ENCODE results near the gene CCDC116.
A peak's percentile ranks its signal among the peaks of the same experiment; 100 is the strongest.

The CCDC116 gene

GRCh38 chr22:21652010-21652546, 19.5 kb downstream of the CCDC116 start:
- peak; percentile 55; the same call in 1 of the 2 replicates for TF ChIP-seq SIN3A (IDR thresholded peaks at IDR 0.05; ENCODE audit: borderline replicate concordance, insufficient read depth, low read length)
- peak; percentile 78; the same call in 1 of the 2 replicates for TF ChIP-seq TAF1 (IDR thresholded peaks at IDR 0.05; ENCODE audit: borderline replicate concordance, insufficient read depth, low read length)
- TF ChIP-seq POLR2AphosphoS5 (IDR thresholded peaks at IDR 0.05; ENCODE audit: low read depth, low read length) = peak; percentile 67; the same call in 1 of the 2 replicates
- TF ChIP-seq FOXP2 (optimal IDR thresholded peaks at IDR 0.05; ENCODE audit: borderline replicate concordance, extremely low read depth, extremely low read length, insufficient read depth) = no peak

- TF ChIP-seq SIN3A (IDR thresholded peaks at IDR 0.05; ENCODE audit: borderline replicate concordance, insufficient read depth, low read length) (no peak), TAF1 (IDR thresholded peaks at IDR 0.05; ENCODE audit: borderline replicate concordance, insufficient read depth, low read length) (no peak), REST (IDR thresholded peaks at IDR 0.05; ENCODE audit: insufficient read depth in 1 of 2, low read depth in 2 of 2, low read length in 2 of 2) (no peak), FOXP2 (optimal IDR thresholded peaks at IDR 0.05; ENCODE audit: borderline replicate concordance, extremely low read depth, extremely low read length, insufficient read depth) (no peak), POLR2AphosphoS5 (IDR thresholded peaks at IDR 0.05; ENCODE audit: low read depth, low read length) (no peak; the same call in 1 of the 2 replicates)
These were observed 20.3 kb downstream of the CCDC116 start for GRCh38 chr22:21652547-21653545.

GRCh38 chr22:21657020-21657359, 24.4 kb downstream of the CCDC116 start:
- TF ChIP-seq POLR2AphosphoS5 (IDR thresholded peaks at IDR 0.05; ENCODE audit: low read depth, low read length) (no peak), SIN3A (IDR thresholded peaks at IDR 0.05; ENCODE audit: borderline replicate concordance, insufficient read depth, low read length) (no peak), FOXP2 (optimal IDR thresholded peaks at IDR 0.05; ENCODE audit: borderline replicate concordance, extremely low read depth, extremely low read length, insufficient read depth) (no peak)

- TF ChIP-seq FOXP2 (optimal IDR thresholded peaks at IDR 0.05; ENCODE audit: borderline replicate concordance, extremely low read depth, extremely low read length, insufficient read depth) (peak; percentile 71), POLR2AphosphoS5 (IDR thresholded peaks at IDR 0.05; ENCODE audit: low read depth, low read length) (peak; percentile 98), REST (IDR thresholded peaks at IDR 0.05; ENCODE audit: insufficient read depth in 1 of 2, low read depth in 2 of 2, low read length in 2 of 2) (0 out of 4 replicates have a peak, but pooled peaks of 1 of the 2 experiments have one; percentile 9), SIN3A (IDR thresholded peaks at IDR 0.05; ENCODE audit: borderline replicate concordance, insufficient read depth, low read length) (peak; percentile 83; the same call in 1 of the 2 replicates), TAF1 (IDR thresholded peaks at IDR 0.05; ENCODE audit: borderline replicate concordance, insufficient read depth, low read length) (no peak)
These were observed 24.9 kb downstream of the CCDC116 start for GRCh38 chr22:21657360-21658032.

- TF ChIP-seq FOXP2 (optimal IDR thresholded peaks at IDR 0.05; ENCODE audit: borderline replicate concordance, extremely low read depth, extremely low read length, insufficient read depth) = no peak
- TF ChIP-seq SIN3A (IDR thresholded peaks at IDR 0.05; ENCODE audit: borderline replicate concordance, insufficient read depth, low read length) = no peak
- TF ChIP-seq TAF1 (IDR thresholded peaks at IDR 0.05; ENCODE audit: borderline replicate concordance, insufficient read depth, low read length) = no peak
These were observed 27.4 kb downstream of the CCDC116 start for GRCh38 chr22:21659864-21660525.

GRCh38 chr22:21660904-21661303, 28.3 kb downstream of the CCDC116 start:
- no peak for TF ChIP-seq POLR2AphosphoS5 (IDR thresholded peaks at IDR 0.05; ENCODE audit: low read depth, low read length)
- no peak for TF ChIP-seq SIN3A (IDR thresholded peaks at IDR 0.05; ENCODE audit: borderline replicate concordance, insufficient read depth, low read length)
- TF ChIP-seq FOXP2 (optimal IDR thresholded peaks at IDR 0.05; ENCODE audit: borderline replicate concordance, extremely low read depth, extremely low read length, insufficient read depth) = no peak
- no peak for TF ChIP-seq TAF1 (IDR thresholded peaks at IDR 0.05; ENCODE audit: borderline replicate concordance, insufficient read depth, low read length)
- TF ChIP-seq REST (IDR thresholded peaks at IDR 0.05; ENCODE audit: insufficient read depth in 1 of 2, low read depth in 2 of 2, low read length in 2 of 2) = no peak
